Lung (tissue), 12 donors: ENCODE data around the gene TRAF7. TPM values are rescaled to one million over a fixed set of nuclear protein-coding genes. Genes with fewer than 3 reads are reported as not detected.

Experiments used
- ATAC-seq: fragments of 200-7000 bp; cut with Tn5 transposase; one replicate; pipeline ENCODE4 v1.9.1; 2020; ENCODE audit warnings: moderate number of reproducible peaks; ENCODE audit not compliant: insufficient read depth, low FRiP score
- DNase-seq, 3 donors: peaks; one replicate each; pipeline ENCODE4 v3.0.0-alpha.2; 2013 to 2017
- H3K27ac ChIP-seq, 2 donors: one replicate each; pipeline ENCODE4 v1.5.1; 2013; ENCODE audit warnings: mild to moderate bottlenecking in 2 of 2, moderate library complexity in 2 of 2, control low read depth in 1 of 2, inconsistent platforms in 1 of 2, low read depth in 1 of 2, low read length in 1 of 2
- H3K27me3 ChIP-seq, 3 donors: one replicate each; pipeline ENCODE4 v1.5.1; 2013; ENCODE audit warnings: low read length in 2 of 3; ENCODE audit not compliant: control insufficient read depth in 3 of 3, insufficient read depth in 3 of 3
- H3K36me3 ChIP-seq, 4 donors: one replicate each; pipeline ENCODE4 v1.5.1; 2013; ENCODE audit warnings: low read length in 4 of 4, mild to moderate bottlenecking in 1 of 4, moderate library complexity in 1 of 4; ENCODE audit not compliant: control insufficient read depth in 4 of 4, insufficient read depth in 4 of 4
- H3K4me1 ChIP-seq, 5 donors: one replicate each; pipeline ENCODE4 v1.5.1; 2013; ENCODE audit warnings: low read length in 5 of 5, mild to moderate bottlenecking in 2 of 5, moderate library complexity in 1 of 5; ENCODE audit not compliant: control insufficient read depth in 5 of 5, insufficient read depth in 5 of 5
- H3K4me3 ChIP-seq: one replicate; pipeline ENCODE4 v1.5.1; 2013; ENCODE audit warnings: mild to moderate bottlenecking, control low read depth, moderate library complexity
- H3K9ac ChIP-seq, 2 donors: one replicate each; pipeline ENCODE4 v1.5.1; 2013; ENCODE audit warnings: low read length in 2 of 2, control low read depth in 1 of 2; ENCODE audit not compliant: insufficient read depth in 1 of 2
- H3K9me3 ChIP-seq, 4 donors: one replicate each; pipeline ENCODE4 v1.5.1; 2013; ENCODE audit warnings: low read length in 3 of 4, mild to moderate bottlenecking in 1 of 4, moderate library complexity in 1 of 4; ENCODE audit not compliant: control insufficient read depth in 4 of 4, insufficient read depth in 3 of 4
- WGBS, 2 donors: extraction: QIAGEN DNeasy Blood & Tissue Kit; methylation state at CpG; one replicate each; pipeline ENCODE4 v1.1.7; 2013; 5-methylcytosine and 5-hydroxymethylcytosine counted together
- polyA plus RNA-seq, 2 donors: library from polyadenylated mRNA; stranded (reverse); fragments of 200-250 nt; gene quantifications; one replicate each; pipeline ENCODE4 v1.2.1, GENCODE V29; 2013
- total RNA-seq, 2 donors: library from RNA; depleted of rRNA in 1 of 2; stranded (reverse); fragments of >200 nt in 1 of 2; gene quantifications; one replicate each; pipeline ENCODE4 v1.2.1, GENCODE V29; 2014 to 2021
- TF ChIP-seq, protein P1 (sequence below): IDR thresholded peaks from 2 replicates; pipeline ENCODE4 v1.5.1; 2012; ENCODE audit warnings: mild to moderate bottlenecking; ENCODE audit errors: control extremely low read depth, extremely low read depth
- donor health status: control.
- donor health status: control.
- donor health status: Bipolar disorder and iron deficiency.
- donor health status: healthy.
- donor health status: DM: yes; HTN: yes; CAD: no.

Gene TRAF7
- total and polyA plus RNA-seq, 4 donors: 33.4 to 74.2 (median 48.3) TPM

GRCh38 chr16:2204416-2205103 is 49.0 kb downstream of the TRAF7 start:
- Histone ChIP-seq H3K36me3 (peaks cover 0 to 29% (median 4%) of the 10 kb centered on the region in 4 donors), H3K27ac (peak overlapping the region; percentile 98), H3K4me3 (no peak overlapping the region), H3K4me1 (peaks cover 0 to 11% (median 8%) of the 10 kb centered on the region in 5 donors), H3K27me3 (peaks cover 0 to 4% (median 0%) of the 10 kb centered on the region in 3 donors), H3K9ac (no peak overlapping the region), H3K9me3 (no peaks in the 10 kb centered on the region)
- TF ChIP-seq, protein P1, sequence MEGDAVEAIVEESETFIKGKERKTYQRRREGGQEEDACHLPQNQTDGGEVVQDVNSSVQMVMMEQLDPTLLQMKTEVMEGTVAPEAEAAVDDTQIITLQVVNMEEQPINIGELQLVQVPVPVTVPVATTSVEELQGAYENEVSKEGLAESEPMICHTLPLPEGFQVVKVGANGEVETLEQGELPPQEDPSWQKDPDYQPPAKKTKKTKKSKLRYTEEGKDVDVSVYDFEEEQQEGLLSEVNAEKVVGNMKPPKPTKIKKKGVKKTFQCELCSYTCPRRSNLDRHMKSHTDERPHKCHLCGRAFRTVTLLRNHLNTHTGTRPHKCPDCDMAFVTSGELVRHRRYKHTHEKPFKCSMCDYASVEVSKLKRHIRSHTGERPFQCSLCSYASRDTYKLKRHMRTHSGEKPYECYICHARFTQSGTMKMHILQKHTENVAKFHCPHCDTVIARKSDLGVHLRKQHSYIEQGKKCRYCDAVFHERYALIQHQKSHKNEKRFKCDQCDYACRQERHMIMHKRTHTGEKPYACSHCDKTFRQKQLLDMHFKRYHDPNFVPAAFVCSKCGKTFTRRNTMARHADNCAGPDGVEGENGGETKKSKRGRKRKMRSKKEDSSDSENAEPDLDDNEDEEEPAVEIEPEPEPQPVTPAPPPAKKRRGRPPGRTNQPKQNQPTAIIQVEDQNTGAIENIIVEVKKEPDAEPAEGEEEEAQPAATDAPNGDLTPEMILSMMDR: no peak
- DNase-seq: no peak
- 83 to 87% methylated on average over 13 of the region's 13 CpGs for WGBS, 2 donors
- no peak for ATAC-seq

DNA sequence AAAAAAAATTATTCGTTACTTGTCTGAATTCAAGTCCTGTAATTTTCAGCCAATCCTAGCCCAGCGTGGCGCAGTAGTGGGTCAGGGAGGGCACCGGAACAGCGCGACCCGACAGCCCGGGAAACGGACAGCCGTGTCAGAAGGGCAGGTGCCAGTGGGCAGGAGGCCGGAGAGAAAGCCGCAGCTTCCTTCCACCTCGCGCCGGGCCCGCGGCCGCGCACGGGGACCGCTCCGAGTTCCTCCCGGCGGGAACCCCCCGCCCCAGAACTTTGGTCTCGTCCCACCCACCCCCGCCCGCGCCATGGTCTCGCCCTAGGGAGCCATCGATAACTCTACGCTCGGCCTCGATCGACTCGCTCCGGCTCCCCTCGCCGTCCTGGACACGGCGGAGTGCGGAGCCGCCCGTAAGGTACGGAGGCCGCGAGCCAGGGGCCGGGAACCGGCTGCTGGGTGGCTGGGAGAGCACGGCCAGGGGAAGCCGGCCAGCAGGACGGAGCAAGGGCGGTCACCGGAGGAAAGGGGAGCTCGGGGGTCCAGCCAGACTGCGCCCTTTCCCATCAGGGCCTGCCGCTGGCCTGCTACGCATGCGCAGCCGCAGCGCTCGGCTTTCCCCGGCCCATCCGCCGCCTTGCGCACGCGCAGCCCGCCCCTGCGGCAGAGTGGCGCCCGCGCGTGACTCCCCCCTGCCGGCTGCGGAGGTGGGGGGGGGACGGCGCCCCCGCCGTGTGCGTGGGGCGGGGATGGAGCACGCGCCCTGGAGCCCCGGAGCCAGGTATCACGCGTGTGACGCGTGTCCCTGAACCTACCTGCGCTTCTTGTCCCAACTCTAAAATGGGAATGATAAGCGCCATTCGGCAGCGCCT is 49.8 kb downstream of the TRAF7 start, which contains the start of gene MLST8:
MLST8 (plus strand) TSS at position 351 of the 863 bp plus-strand sequence. CDS start 632 bp downstream, outside the sequence.
- 1% methylated on average over 77 to 93 of the region's 93 CpGs for WGBS, 2 donors
- peak; percentile 94 for ATAC-seq
- peak within 1 kb of the TSS; percentile 98 to 99 for H3K27ac ChIP-seq

DNA sequence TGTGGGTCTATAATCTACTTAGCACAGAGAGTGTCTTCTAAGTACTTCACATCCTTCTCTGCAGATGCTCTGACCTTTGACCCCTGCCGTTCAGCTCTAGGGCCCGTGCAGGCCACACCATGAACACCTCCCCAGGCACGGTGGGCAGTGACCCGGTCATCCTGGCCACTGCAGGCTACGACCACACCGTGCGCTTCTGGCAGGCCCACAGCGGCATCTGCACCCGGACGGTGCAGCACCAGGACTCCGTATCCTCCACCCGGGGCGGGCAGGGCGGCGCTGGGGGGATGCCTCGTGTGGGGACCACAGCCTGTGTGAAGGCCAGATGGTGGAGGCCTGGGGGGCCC is 50.4 kb downstream of the TRAF7 start:
- TF ChIP-seq, protein P1: no peak
- peak overlapping the region in 1 of 2 donors; percentile 6 for H3K9ac ChIP-seq
- H3K4me1 ChIP-seq: peaks cover 0 to 11% (median 8%) of the 10 kb centered on the region in 5 donors
- DNase-seq (no peak), ATAC-seq (no peak)
- 12 to 13% methylated on average over 16 of the region's 16 CpGs for WGBS, 2 donors
- H3K9me3 ChIP-seq: no peaks in the 10 kb centered on the region
- peak overlapping the region; percentile 93 for H3K4me3 ChIP-seq
- peaks cover 0 to 33% (median 4%) of the 10 kb centered on the region in 4 donors for H3K36me3 ChIP-seq
- peaks cover 0 to 4% (median 0%) of the 10 kb centered on the region in 3 donors for H3K27me3 ChIP-seq
- H3K27ac ChIP-seq: peak overlapping the region; percentile 98 to 99

More for the DNA sequence above, 49.8 kb downstream of the TRAF7 start, which contains the start of gene MLST8:
- Histone ChIP-seq H3K4me1 (peaks cover 0 to 11% (median 8%) of the 10 kb centered on the region in 5 donors), H3K36me3 (peaks cover 0 to 33% (median 4%) of the 10 kb centered on the region in 4 donors), H3K9me3 (no peaks in the 10 kb centered on the region), H3K4me3 (peak within 1 kb of the TSS; percentile 93), H3K27me3 (peaks cover 0 to 4% (median 0%) of the 10 kb centered on the region in 3 donors), H3K9ac (peak within 1 kb of the TSS in 1 of 2 donors; percentile 58)
- peak; percentile 89 to 92 (median 90) for DNase-seq
- TF ChIP-seq, protein P1: no peak
